Mesenteric fat pad (tissue), 1 donor: ENCODE data around the gene CD58. TPM values are rescaled to one million over a fixed set of nuclear protein-coding genes. Genes with fewer than 3 reads are reported as not detected.
"Not testable (repeated sequence)": the region's sequence is repeated elsewhere in the genome, so short reads cannot be mapped to it uniquely, and the experiment has no call there.

Experiments
- DNase-seq: peaks from one replicate; pipeline ENCODE4 v3.0.0-alpha.2; 2020; ENCODE audit warnings: low spot score
- total RNA-seq: library from RNA; stranded (reverse); fragmentation: NEBNext Ultra II Directional; extraction: Animal tissue kit (Norgen Biotek cat#: 25700); gene quantifications from one replicate; pipeline ENCODE4 v1.2.1, GENCODE V29; 2021
- donor health status: DM: yes; HTN: yes; CAD: no.

The CD58 gene
- total RNA-seq, 1 donor from 2014 or later = 23.9 TPM

GRCh38 chr1:116593401-116593800, 22.6 kb upstream of the CD58 start:
- not testable (repeated sequence) for DNase-seq

- not testable (repeated sequence) for DNase-seq
Measured at GRCh38 chr1:116591951-116592605, 21.3 kb upstream of the CD58 start.

GRCh38 chr1:116591006-116591950, 20.5 kb upstream of the CD58 start:
- not testable (repeated sequence) for DNase-seq

GRCh38 chr1:116590359-116591005, 19.7 kb upstream of the CD58 start:
- DNase-seq = not testable (repeated sequence)

- DNase-seq = not testable (repeated sequence)
Measured at GRCh38 chr1:116589101-116589735, 18.4 kb upstream of the CD58 start.

- DNase-seq = no peak
Measured at GRCh38 chr1:116587501-116588227, 16.8 kb upstream of the CD58 start.

GRCh38 chr1:116586741-116587143, 15.9 kb upstream of the CD58 start:
- DNase-seq = no peak

- no peak for DNase-seq
Measured at GRCh38 chr1:116585886-116586285, 15.1 kb upstream of the CD58 start.

GRCh38 chr1:116581323-116581885, 10.6 kb upstream of the CD58 start:
- DNase-seq = no peak

- no peak for DNase-seq
Measured at GRCh38 chr1:116580446-116581322, 9.9 kb upstream of the CD58 start.

- no peak for DNase-seq
Measured at GRCh38 chr1:116579259-116579875, 8.5 kb upstream of the CD58 start.

- DNase-seq = no peak
Measured at GRCh38 chr1:116578581-116578980, 7.8 kb upstream of the CD58 start.

- no peak for DNase-seq
Measured at GRCh38 chr1:116577759-116578314, 7.0 kb upstream of the CD58 start.

GRCh38 chr1:116574581-116575291, 3.9 kb upstream of the CD58 start:
- DNase-seq = no peak

GRCh38 chr1:116573431-116574095, 2.7 kb upstream of the CD58 start:
- no peak for DNase-seq

- DNase-seq = no peak
Measured at GRCh38 chr1:116572771-116573430, 2.1 kb upstream of the CD58 start.

- no peak for DNase-seq
Measured at GRCh38 chr1:116572099-116572498, 1.3 kb upstream of the CD58 start.
